ENCODE measurements around the gene C1QTNF2. TPM values are rescaled to one million over a fixed set of nuclear protein-coding genes. Genes with fewer than 3 reads are reported as not detected.

Gene C1QTNF2
- total and polyA plus RNA-seq, 4 donors: 0.62 to 3.0 (median 1.6) TPM

DNA sequence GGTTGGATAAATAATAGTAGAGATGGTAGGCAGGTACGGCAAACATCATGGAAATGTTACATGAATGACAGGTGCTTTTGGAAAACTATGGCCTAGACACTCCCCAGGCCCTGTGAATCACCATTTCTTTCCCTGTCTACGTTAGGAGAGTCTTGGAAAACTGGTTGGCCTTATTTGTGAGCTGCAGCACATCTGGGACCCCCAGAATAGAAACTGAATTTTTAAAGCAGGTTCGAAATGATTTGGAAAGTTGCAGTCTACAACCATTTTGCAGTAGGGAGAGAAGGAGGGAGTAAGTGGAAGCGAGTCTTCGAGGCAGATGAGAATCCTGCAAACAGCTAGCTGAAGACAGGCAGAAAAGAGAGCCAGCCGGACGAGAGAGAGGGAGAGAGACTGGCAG, 13.0 kb downstream of the C1QTNF2 start:
- H3K9ac ChIP-seq (ENCODE audit: insufficient read depth in 1 of 2, low read length in 2 of 2): no peak overlapping the region
- no peak for ATAC-seq (ENCODE audit: insufficient read depth, low FRiP score)
- H3K4me1 ChIP-seq (ENCODE audit: control insufficient read depth in 5 of 5, insufficient read depth in 5 of 5, low read length in 5 of 5): peaks cover 0 to 27% (median 9%) of the 10 kb centered on the region in 5 donors

DNA sequence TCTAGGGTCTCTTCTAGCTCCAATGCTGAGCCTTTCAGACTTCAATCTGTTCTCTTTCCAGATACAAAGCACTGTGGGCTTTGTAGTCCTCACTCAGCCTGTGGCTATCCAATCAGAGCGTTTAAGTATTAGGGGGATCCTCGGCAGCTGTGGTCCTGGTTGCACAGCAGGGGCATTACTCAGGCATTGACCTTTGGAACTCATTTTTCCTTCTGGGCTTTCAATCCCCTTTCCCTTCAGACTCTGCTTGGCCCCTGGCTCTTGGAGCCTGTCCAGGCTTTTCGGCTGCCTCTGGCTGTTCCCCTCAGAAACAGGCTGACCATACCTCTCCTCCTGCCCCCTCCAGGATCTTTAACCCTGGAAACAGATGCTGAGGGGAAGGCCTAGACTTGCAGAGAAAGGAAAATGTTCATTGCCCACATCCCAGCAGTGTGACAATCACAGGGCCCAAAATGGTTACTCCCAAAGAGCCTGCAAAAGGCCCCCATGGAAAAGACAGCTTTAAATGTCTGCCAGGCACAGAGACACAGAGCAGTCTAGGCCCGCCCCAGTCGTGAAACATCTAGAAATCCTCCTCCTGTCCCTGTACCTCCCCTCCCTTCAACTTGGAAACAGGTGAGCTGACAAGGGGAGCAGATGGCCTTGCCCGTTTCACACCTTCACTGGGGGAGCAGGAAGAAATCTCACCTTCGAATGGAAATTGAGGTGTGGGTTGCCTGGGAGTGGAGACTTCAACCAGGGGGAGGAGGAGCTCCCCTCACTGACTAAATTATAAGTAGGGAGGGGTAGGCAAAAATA, 13.7 kb downstream of the C1QTNF2 start:
- DNase-seq: peak in 2 of 3 donors; percentile 36 to 55
- Histone ChIP-seq H3K36me3 (ENCODE audit: control insufficient read depth in 4 of 4, insufficient read depth in 4 of 4, low read length in 4 of 4) (no peaks in the 10 kb centered on the region), H3K4me1 (ENCODE audit: control insufficient read depth in 5 of 5, insufficient read depth in 5 of 5, low read length in 5 of 5) (peaks cover 0 to 27% (median 9%) of the 10 kb centered on the region in 5 donors), H3K4me3 (no peak overlapping the region), H3K9me3 (ENCODE audit: control insufficient read depth in 4 of 4, insufficient read depth in 3 of 4, low read length in 3 of 4) (no peaks in the 10 kb centered on the region), H3K27me3 (ENCODE audit: control insufficient read depth in 3 of 3, insufficient read depth in 3 of 3, low read length in 2 of 3) (no peaks in the 10 kb centered on the region), H3K9ac (ENCODE audit: insufficient read depth in 1 of 2, low read length in 2 of 2) (peak overlapping the region in 1 of 2 donors; percentile 28), H3K27ac (ENCODE audit: low read depth in 1 of 2, low read length in 1 of 2) (no peak overlapping the region)
- WGBS, 2 donors: 74 to 75% methylated on average over 7 of the region's 7 CpGs
- no peak for TF ChIP-seq CTCF (IDR thresholded peaks at IDR 0.05; ENCODE audit: control extremely low read depth, extremely low read depth)
- no peak for ATAC-seq (ENCODE audit: insufficient read depth, low FRiP score)

More for the DNA sequence above, 13.0 kb downstream of the C1QTNF2 start:
- H3K4me3 ChIP-seq: no peak overlapping the region
- 72 to 82% methylated on average over 7 of the region's 7 CpGs for WGBS, 2 donors
- peak overlapping the region; percentile 2 to 76 for H3K27ac ChIP-seq (ENCODE audit: low read depth in 1 of 2, low read length in 1 of 2)
- no peaks in the 10 kb centered on the region for H3K9me3 ChIP-seq (ENCODE audit: control insufficient read depth in 4 of 4, insufficient read depth in 3 of 4, low read length in 3 of 4)
- DNase-seq: peak in 1 of 3 donors; percentile 39
- TF ChIP-seq CTCF (IDR thresholded peaks at IDR 0.05; ENCODE audit: control extremely low read depth, extremely low read depth): no peak
- no peaks in the 10 kb centered on the region for H3K36me3 ChIP-seq (ENCODE audit: control insufficient read depth in 4 of 4, insufficient read depth in 4 of 4, low read length in 4 of 4)
- H3K27me3 ChIP-seq (ENCODE audit: control insufficient read depth in 3 of 3, insufficient read depth in 3 of 3, low read length in 2 of 3): no peaks in the 10 kb centered on the region

GRCh38 chr5:160354666-160355065, 15.8 kb downstream of the C1QTNF2 start:
- Histone ChIP-seq H3K9ac (ENCODE audit: insufficient read depth in 1 of 2, low read length in 2 of 2) (no peak overlapping the region), H3K9me3 (ENCODE audit: control insufficient read depth in 4 of 4, insufficient read depth in 3 of 4, low read length in 3 of 4) (no peaks in the 10 kb centered on the region), H3K27me3 (ENCODE audit: control insufficient read depth in 3 of 3, insufficient read depth in 3 of 3, low read length in 2 of 3) (no peaks in the 10 kb centered on the region), H3K4me3 (no peak overlapping the region), H3K4me1 (ENCODE audit: control insufficient read depth in 5 of 5, insufficient read depth in 5 of 5, low read length in 5 of 5) (peaks cover 0 to 27% (median 9%) of the 10 kb centered on the region in 5 donors), H3K36me3 (ENCODE audit: control insufficient read depth in 4 of 4, insufficient read depth in 4 of 4, low read length in 4 of 4) (no peaks in the 10 kb centered on the region), H3K27ac (ENCODE audit: low read depth in 1 of 2, low read length in 1 of 2) (no peak overlapping the region)
- WGBS, 2 donors: 94 to 95% methylated on average over 14 of the region's 14 CpGs
- ATAC-seq (ENCODE audit: insufficient read depth, low FRiP score) (no peak), DNase-seq (no peak)
- TF ChIP-seq CTCF (IDR thresholded peaks at IDR 0.05; ENCODE audit: control extremely low read depth, extremely low read depth): no peak

Measured in lung (tissue), 12 donors.